Nucleus accumbens (tissue), 56 donors: ENCODE results near the gene SCAMP4.
A peak's percentile ranks its signal among the peaks of the same experiment; 100 is the strongest.

Experiments
- DNase-seq, 56 donors: peaks; one replicate each; lab custom pipeline; 2025; lab: John Stamatoyannopoulos, UW

Gene SCAMP4

GRCh38 chr19:1975162-1975480 is 69.9 kb downstream of the SCAMP4 start:
- peak in 21 of 56 donors; percentile 3 to 59 (median 19) for DNase-seq
